ENCODE results near the gene F2. TPM values are rescaled to one million over a fixed set of nuclear protein-coding genes. Genes with fewer than 3 reads are reported as not detected.

Gene F2
- total and polyA plus RNA-seq, 2 of the 13 experiments (the other 11 are each of a cell fraction or from before 2014, with no cell fraction given) = 330 to 801 TPM

GRCh38 chr11:46718155-46719019, 626 bp upstream of the F2 start (continued):
- TF ChIP-seq ZNF432 (CRISPR knock-in tag; IDR thresholded peaks at IDR 0.05; ENCODE audit: borderline replicate concordance) = no peak
- peak; percentile 30; the same call in 1 of the 2 replicates for TF ChIP-seq TOE1 (CRISPR knock-in tag; IDR thresholded peaks at IDR 0.05)
- no peak for TF ChIP-seq SATB2 (CRISPR knock-in tag; IDR thresholded peaks at IDR 0.05)
- no peak for TF ChIP-seq PAX8 (CRISPR knock-in tag; IDR thresholded peaks at IDR 0.05; ENCODE audit: borderline replicate concordance)
- no peak for TF ChIP-seq RFXANK (CRISPR knock-in tag; IDR thresholded peaks at IDR 0.05)
- TF ChIP-seq SNRNP70 (IDR thresholded peaks at IDR 0.05; ENCODE audit: low read depth, low read length) = no peak
- TF ChIP-seq SOX6 (IDR thresholded peaks at IDR 0.05) = no peak
- TF ChIP-seq SOX6 (CRISPR knock-in tag; IDR thresholded peaks at IDR 0.05) = peak; percentile 96
- peak; percentile 65; the same call in 1 of the 2 replicates for TF ChIP-seq KDM3A (CRISPR knock-in tag; IDR thresholded peaks at IDR 0.05; ENCODE audit: low read depth)
- TF ChIP-seq ZNF646 (CRISPR knock-in tag; IDR thresholded peaks at IDR 0.05) = no peak
- TF ChIP-seq ZNF501 (CRISPR knock-in tag; IDR thresholded peaks at IDR 0.05) = peak; percentile 91
- 0 out of 2 replicates have a peak, but pooled peaks have one; percentile 75 for TF ChIP-seq MAF1 (CRISPR knock-in tag; IDR thresholded peaks at IDR 0.05; ENCODE audit: borderline replicate concordance)
- peak; percentile 95 for TF ChIP-seq ZNF609 (CRISPR knock-in tag; IDR thresholded peaks at IDR 0.05; ENCODE audit: borderline replicate concordance)
- TF ChIP-seq MAFK (conservative IDR thresholded peaks at IDR 0.05 in 1 of 2, IDR thresholded peaks at IDR 0.05 in 1 of 2; ENCODE audit: low read length in 2 of 2) = no peak
- TF ChIP-seq ZNF704 (CRISPR knock-in tag; IDR thresholded peaks at IDR 0.05; ENCODE audit: borderline replicate concordance) = no peak
- TF ChIP-seq MLX (CRISPR knock-in tag; IDR thresholded peaks at IDR 0.05) = peak; percentile 77
